GM13976 (cell line): ENCODE data around the gene SPATA13.

Experiments
- DNase-seq: peaks from one replicate; pipeline ENCODE4 v3.0.0; 2012; ENCODE audit warnings: low spot score
- in situ Hi-C: fragments of 300-500 bp; cut with MboI; formaldehyde crosslinking; loops from one replicate; pipeline ENCODE4 v1.12.0; 2022; ENCODE audit warnings: low sequenced_read_pairs, mixed read lengths, inconsistent platforms; ENCODE audit not compliant: unreplicated experiment
- TF ChIP-seq, protein P1 (sequence below): IDR thresholded peaks from 2 replicates; pipeline ENCODE4 v1.5.1; 2012; ENCODE audit warnings: borderline replicate concordance, mild to moderate bottlenecking; ENCODE audit not compliant: insufficient read depth; ENCODE audit errors: extremely low read depth, missing control alignments, control extremely low read depth

The SPATA13 gene

DNA sequence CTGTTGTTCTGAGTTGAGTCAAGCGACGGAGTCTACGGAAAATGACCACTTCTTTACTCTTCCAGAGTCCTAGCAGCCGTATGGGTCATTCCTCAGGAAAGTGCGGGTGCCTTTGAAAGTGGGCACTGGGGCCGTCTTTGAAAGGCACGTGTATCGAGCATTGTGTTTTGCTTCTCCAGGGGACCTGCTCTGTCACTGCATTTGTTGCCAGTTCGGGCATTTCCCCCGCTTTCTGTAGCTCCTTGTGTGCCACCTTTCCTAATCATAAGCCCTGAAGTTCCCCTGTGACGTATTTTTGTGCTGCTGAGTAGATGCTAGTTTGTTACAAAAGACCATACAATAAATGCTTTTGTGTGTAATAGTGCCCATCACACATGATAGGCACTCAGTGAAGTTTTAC, 24.4 kb downstream of the SPATA13 start:
- in situ Hi-C loops = no loop called here
- TF ChIP-seq, protein P1, sequence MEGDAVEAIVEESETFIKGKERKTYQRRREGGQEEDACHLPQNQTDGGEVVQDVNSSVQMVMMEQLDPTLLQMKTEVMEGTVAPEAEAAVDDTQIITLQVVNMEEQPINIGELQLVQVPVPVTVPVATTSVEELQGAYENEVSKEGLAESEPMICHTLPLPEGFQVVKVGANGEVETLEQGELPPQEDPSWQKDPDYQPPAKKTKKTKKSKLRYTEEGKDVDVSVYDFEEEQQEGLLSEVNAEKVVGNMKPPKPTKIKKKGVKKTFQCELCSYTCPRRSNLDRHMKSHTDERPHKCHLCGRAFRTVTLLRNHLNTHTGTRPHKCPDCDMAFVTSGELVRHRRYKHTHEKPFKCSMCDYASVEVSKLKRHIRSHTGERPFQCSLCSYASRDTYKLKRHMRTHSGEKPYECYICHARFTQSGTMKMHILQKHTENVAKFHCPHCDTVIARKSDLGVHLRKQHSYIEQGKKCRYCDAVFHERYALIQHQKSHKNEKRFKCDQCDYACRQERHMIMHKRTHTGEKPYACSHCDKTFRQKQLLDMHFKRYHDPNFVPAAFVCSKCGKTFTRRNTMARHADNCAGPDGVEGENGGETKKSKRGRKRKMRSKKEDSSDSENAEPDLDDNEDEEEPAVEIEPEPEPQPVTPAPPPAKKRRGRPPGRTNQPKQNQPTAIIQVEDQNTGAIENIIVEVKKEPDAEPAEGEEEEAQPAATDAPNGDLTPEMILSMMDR = no peak
- DNase-seq = no peak

DNA sequence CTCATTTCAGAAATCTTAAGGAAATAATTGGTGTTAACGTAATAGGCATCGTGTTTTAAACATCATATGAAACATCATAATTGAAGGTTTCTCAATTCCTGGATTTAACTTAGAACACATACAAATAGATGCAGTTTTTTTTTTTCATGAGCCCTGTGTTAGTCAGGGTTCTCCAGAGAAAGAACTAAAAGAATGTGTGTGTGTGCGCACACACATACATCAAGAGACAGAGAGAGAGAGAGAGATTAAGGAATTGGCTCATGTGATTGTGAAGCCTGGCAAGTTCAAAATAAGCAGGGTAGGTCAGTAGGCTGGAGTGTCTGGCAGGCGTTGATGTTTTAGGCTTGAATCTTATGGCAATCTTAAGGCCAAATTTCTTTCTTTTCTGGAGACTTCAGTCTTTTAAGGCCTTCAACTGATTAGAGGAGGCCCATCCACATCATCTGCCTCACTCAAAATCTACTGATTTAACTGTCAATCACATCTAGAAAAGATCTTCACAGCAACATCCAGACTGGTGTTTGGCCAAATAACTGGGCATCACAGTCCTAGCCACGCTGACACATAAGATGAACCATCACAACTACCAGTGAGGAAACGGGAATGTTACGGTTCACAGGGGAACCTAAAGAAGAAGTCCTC, 25.2 kb downstream of the SPATA13 start:
- TF ChIP-seq, protein P1 = no peak
- in situ Hi-C loops = no loop called here
- no peak for DNase-seq

DNA sequence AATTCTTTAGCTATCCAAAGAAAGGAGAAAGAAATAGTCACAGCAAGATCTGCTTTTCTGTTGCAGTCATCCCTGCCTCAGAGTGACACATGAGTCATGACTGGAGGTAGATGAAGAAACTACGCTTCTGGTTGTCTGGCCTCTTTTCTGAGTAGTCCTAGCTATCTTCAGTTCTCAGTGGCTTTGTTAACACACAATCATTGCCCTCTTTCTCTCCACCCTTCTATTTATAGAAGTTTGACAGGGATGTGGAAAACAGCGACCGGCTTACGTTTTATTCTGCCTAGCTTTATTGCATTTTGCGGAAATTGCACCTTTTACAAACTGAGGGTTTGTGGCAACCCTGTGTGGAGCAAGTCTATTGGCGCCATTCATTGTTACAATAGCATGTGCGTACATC, 26.7 kb downstream of the SPATA13 start:
- in situ Hi-C loops = no loop called here
- TF ChIP-seq, protein P1 = no peak
- no peak for DNase-seq

DNA sequence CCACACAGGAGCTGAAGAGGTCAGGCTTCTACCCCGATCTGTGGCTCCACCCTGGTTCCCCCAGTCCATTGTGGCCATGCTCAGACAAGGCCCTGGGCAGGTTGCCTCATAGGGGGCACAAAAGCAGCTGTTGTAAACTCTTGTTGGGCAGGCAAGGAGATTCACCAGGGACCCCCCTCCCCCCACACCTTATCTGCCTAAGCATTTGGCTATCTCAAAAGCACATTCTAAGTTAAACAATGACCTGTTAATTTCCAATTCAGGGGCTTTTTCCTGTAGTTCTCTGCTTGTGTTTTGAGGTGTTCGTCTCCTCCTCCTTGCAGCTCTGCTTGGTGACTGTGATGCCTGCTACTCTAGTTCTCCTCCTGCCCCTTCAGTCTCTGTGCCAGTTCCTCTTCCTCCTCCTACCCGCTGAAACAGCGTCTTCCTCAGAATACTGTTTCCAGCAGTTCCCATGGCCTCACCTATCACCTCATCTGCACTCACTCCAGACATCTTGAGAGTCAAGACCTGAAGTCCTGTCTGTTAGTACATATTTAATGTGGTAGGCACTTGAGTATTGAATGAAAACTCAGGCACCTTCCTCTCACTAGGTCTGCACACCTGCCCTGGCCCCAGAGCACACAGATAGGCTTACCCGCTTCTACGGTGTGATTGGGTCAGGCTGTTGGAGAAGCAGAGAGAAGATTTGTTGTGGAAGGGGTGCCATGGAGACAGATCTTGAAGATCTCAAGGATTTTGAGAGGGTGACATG, 31.7 kb downstream of the SPATA13 start:
- no peak for DNase-seq
- TF ChIP-seq, protein P1 = no peak
- in situ Hi-C loops = no loop called here

DNA sequence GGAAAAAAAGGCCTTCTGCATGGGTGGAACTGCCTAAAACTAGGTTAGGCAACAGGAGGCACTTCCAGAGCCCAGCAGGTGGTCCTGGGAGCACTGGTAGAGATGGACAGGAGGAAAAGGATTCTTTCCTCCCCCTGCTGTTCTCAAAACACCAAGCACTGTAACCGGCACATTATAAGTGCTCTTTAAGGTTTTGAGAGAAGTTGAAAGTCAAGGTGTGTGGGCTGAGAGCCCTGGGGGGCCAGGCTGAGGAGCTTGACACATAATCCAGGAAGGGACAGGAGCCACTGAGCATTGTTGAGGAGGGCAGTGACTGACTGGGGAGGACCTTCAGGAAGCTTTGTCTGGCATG, 32.3 kb downstream of the SPATA13 start:
- in situ Hi-C loops = no loop called here
- TF ChIP-seq, protein P1 = no peak
- DNase-seq = no peak

DNA sequence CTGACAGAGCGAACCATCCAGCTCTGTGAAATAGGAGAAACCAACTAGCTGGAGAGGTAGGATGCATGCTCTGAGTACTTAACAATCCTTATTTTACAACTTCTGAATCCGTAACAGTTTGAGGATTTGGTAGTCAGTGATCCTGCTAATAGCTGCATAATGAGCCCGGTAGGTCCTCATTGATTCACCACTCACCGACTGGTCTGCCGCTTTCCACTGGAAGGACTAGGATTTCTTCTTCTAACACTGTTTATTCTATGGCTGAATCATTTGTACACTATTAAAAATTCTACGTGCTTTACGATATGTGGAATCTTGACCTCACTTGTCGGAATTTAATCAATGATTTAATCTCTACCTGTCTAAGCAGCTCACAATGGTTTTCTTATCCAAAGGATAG, 33.9 kb downstream of the SPATA13 start:
- DNase-seq = no peak
- in situ Hi-C loops = no loop called here
- TF ChIP-seq, protein P1 = no peak

DNA sequence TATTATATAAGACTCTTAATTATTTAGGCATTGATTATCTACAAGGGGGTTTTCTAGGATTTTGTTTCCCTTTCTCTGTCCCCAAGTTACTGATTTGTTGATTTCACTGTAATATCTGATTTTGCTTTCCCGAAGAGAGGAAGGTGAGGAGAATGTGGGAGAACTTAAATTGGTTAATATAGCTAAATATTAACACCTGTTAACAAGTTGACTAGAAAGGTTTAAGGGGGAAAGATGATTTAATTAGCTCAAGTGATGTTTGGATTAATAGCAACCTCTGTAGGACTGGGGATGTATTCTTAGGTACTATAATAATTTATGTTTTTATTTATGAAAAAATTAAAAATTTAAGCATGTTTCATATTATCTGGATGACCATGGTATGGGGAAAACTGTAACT, 35.1 kb downstream of the SPATA13 start:
- no peak for DNase-seq
- TF ChIP-seq, protein P1 = no peak
- in situ Hi-C loops = no loop called here
